Suprapubic skin (tissue), 4 donors: Measurements from ENCODE around the gene STRN. TPM values are rescaled to one million over a fixed set of nuclear protein-coding genes. Genes with fewer than 3 reads are reported as not detected.

ENCODE experiments used
- DNase-seq, 2 donors: peaks; one replicate each; pipeline ENCODE4 v3.0.0-alpha.2; 2019; ENCODE audit warnings: low spot score in 2 of 2
- H3K27ac ChIP-seq: fragments of 200-600 bp; sonication (generic); one replicate; pipeline ENCODE4 v1.5.1; 2019
- H3K27me3 ChIP-seq: fragments of 200-600 bp; sonication (generic); one replicate; pipeline ENCODE4 v1.5.1; 2019
- H3K36me3 ChIP-seq: fragments of 200-600 bp; sonication (generic); one replicate; pipeline ENCODE4 v1.5.1; 2019
- H3K4me1 ChIP-seq: fragments of 200-600 bp; sonication (generic); one replicate; pipeline ENCODE4 v1.5.1; 2019
- H3K4me3 ChIP-seq: fragments of 200-600 bp; sonication (generic); one replicate; pipeline ENCODE4 v1.5.1; 2019; ENCODE audit warnings: mild to moderate bottlenecking
- H3K9me3 ChIP-seq: fragments of 200-600 bp; sonication (generic); one replicate; pipeline ENCODE4 v1.5.1; 2019
- CTCF ChIP-seq, 2 donors: fragments of 200-600 bp in 1 of 2; fragments of 450-650 bp in 1 of 2; sonication (generic) in 1 of 2; IDR thresholded peaks; one replicate each; pipeline ENCODE4 v1.5.1; 2016 to 2019; ENCODE audit warnings: antibody characterized with exemption in 2 of 2, mild to moderate bottlenecking in 1 of 2, moderate library complexity in 1 of 2
- EP300 ChIP-seq: sonication (generic); formaldehyde crosslinking; IDR thresholded peaks from one replicate; pipeline ENCODE4 v1.6.1; 2017; ENCODE audit warnings: antibody characterized with exemption
- POLR2A ChIP-seq, 2 donors: fragments of 450-650 bp; IDR thresholded peaks; one replicate each; pipeline ENCODE4 v1.6.1; 2017; ENCODE audit warnings: antibody characterized with exemption in 2 of 2, mild to moderate bottlenecking in 2 of 2, moderate library complexity in 2 of 2
- POLR2AphosphoS5 ChIP-seq, 3 donors: sonication (generic); formaldehyde crosslinking; IDR thresholded peaks; one replicate each; pipeline ENCODE4 v1.6.1; 2017; ENCODE audit warnings: antibody characterized with exemption in 3 of 3
- WGBS: methylation state at CpG from one replicate; pipeline ENCODE4 v1.1.5; 2018; 5-methylcytosine and 5-hydroxymethylcytosine counted together
- total RNA-seq, 4 donors: library from RNA; depleted of rRNA; stranded (reverse); fragments of >200 nt; gene quantifications; one replicate each; pipeline ENCODE4 v1.1.0, GENCODE V29; 2016

Gene STRN
- total RNA-seq, 4 donors from 2014 or later = 28.6 to 39.6 (median 37.5) TPM

GRCh38 chr2:36921984-36922383 lies 44.4 kb downstream of the STRN start:
- Histone ChIP-seq H3K4me1 (peaks cover 11% of the 10 kb centered on the region), H3K4me3 (no peak overlapping the region), H3K9me3 (no peaks in the 10 kb centered on the region), H3K27me3 (no peaks in the 10 kb centered on the region), H3K36me3 (no peaks in the 10 kb centered on the region), H3K27ac (no peak overlapping the region)
- WGBS = 80% methylated on average over 3 of the region's 3 CpGs
- no peak for TF ChIP-seq CTCF (IDR thresholded peaks at IDR 0.05)
- no peak for TF ChIP-seq POLR2AphosphoS5 (IDR thresholded peaks at IDR 0.05)
- no peak for TF ChIP-seq EP300
- TF ChIP-seq POLR2A (IDR thresholded peaks at IDR 0.05) = no peak
- no peak for DNase-seq

GRCh38 chr2:36919041-36919837 lies 47.1 kb downstream of the STRN start:
- Histone ChIP-seq H3K36me3 (no peaks in the 10 kb centered on the region), H3K4me1 (no peaks in the 10 kb centered on the region), H3K9me3 (no peaks in the 10 kb centered on the region), H3K27ac (no peak overlapping the region), H3K4me3 (no peak overlapping the region), H3K27me3 (no peaks in the 10 kb centered on the region)
- TF ChIP-seq POLR2AphosphoS5 (IDR thresholded peaks at IDR 0.05) (no peak), EP300 (no peak), POLR2A (IDR thresholded peaks at IDR 0.05) (no peak), CTCF (IDR thresholded peaks at IDR 0.05) (no peak)
- no peak for DNase-seq
- WGBS = 82% methylated on average over 7 of the region's 7 CpGs

- H3K27ac ChIP-seq = no peak overlapping the region
- H3K27me3 ChIP-seq = no peaks in the 10 kb centered on the region
- no peaks in the 10 kb centered on the region for H3K4me1 ChIP-seq
- no peak overlapping the region for H3K4me3 ChIP-seq
- TF ChIP-seq CTCF (IDR thresholded peaks at IDR 0.05) (no peak), POLR2AphosphoS5 (IDR thresholded peaks at IDR 0.05) (no peak), POLR2A (IDR thresholded peaks at IDR 0.05) (no peak), EP300 (no peak)
- DNase-seq = no peak
- H3K36me3 ChIP-seq = no peaks in the 10 kb centered on the region
- no peaks in the 10 kb centered on the region for H3K9me3 ChIP-seq
Observed at GRCh38 chr2:36918307-36918706, 48.0 kb downstream of the STRN start.

DNA sequence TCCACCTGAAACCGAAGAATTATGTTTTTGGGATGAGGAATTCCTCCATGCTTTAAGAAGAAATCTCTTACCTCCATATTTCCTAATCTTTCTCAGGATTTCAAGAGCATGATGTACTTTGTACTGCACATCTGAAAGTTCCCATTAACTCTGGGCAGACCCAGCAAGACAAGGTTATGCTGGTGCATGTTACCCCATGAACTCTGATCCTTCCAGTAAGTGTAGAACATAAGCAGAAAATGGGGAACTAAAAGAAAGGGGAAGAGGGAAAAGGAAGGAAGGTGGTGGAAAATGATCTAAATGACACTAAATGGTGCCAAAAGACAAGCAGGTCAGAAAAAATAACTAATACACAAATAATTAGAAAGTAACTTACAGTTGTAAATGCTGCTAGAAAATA lies 50.7 kb downstream of the STRN start:
- no peak overlapping the region for H3K27ac ChIP-seq
- no peaks in the 10 kb centered on the region for H3K27me3 ChIP-seq
- no peaks in the 10 kb centered on the region for H3K9me3 ChIP-seq
- H3K36me3 ChIP-seq = peaks cover 8% of the 10 kb centered on the region
- DNase-seq = no peak
- WGBS = 95% methylated on average over 1 of the region's 1 CpG
- no peak overlapping the region for H3K4me3 ChIP-seq
- no peaks in the 10 kb centered on the region for H3K4me1 ChIP-seq
- no peak for TF ChIP-seq EP300
- TF ChIP-seq CTCF (IDR thresholded peaks at IDR 0.05) = no peak
- TF ChIP-seq POLR2AphosphoS5 (IDR thresholded peaks at IDR 0.05) = no peak
- TF ChIP-seq POLR2A (IDR thresholded peaks at IDR 0.05) = no peak

GRCh38 chr2:36912695-36913094 lies 53.6 kb downstream of the STRN start:
- Histone ChIP-seq H3K36me3 (peaks cover 8% of the 10 kb centered on the region), H3K9me3 (no peaks in the 10 kb centered on the region), H3K4me3 (no peak overlapping the region), H3K27ac (no peak overlapping the region), H3K4me1 (no peaks in the 10 kb centered on the region), H3K27me3 (no peaks in the 10 kb centered on the region)
- TF ChIP-seq CTCF (IDR thresholded peaks at IDR 0.05) = no peak
- TF ChIP-seq POLR2AphosphoS5 (IDR thresholded peaks at IDR 0.05) = no peak
- no peak for TF ChIP-seq POLR2A (IDR thresholded peaks at IDR 0.05)
- no peak for TF ChIP-seq EP300
- no peak for DNase-seq
